ENCODE data around the gene ZFC3H1.

DNA sequence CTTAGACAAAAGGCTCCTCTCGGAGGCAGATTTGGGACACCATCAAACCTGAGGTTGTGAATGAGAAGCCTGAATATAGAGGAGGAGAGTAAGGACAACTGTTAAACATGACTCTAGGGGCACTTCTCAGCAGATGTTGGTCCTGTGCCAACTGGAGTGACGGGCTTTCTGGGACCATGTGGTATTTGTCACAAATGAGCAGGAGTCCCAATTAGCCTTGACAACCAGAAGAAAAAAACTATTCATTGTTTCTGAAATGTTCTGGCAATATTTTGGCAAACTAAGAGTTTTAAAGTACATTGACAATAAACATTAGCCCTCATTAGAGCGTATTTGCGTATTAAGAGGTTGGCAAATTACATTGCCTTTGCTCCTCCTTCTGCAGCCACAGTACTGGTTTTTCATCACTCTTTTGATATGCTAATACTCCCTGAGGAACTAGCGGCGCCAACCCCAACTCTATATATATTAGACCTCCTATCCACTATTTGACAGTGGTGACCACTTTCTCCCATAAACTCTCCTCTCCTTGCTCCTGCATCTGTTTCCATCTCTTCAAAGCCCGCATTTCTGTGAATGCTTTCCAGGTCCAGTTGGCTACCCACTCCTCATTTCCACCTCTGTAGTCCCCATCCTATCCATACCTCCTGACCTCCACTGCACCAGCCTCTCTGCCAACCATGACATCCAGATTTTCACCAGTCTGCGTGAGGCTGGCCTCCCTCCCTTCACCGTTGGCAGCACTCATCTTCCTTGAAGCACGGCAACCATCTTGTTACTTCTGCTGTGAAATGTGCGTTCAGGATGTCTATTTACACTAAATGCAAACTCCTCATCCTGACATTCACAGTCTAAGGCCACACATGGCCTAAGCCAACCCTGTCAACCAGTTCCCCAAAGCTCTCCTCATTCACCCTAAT lies 100.7 kb downstream of the ZFC3H1 start:
- TF ChIP-seq, protein P1, sequence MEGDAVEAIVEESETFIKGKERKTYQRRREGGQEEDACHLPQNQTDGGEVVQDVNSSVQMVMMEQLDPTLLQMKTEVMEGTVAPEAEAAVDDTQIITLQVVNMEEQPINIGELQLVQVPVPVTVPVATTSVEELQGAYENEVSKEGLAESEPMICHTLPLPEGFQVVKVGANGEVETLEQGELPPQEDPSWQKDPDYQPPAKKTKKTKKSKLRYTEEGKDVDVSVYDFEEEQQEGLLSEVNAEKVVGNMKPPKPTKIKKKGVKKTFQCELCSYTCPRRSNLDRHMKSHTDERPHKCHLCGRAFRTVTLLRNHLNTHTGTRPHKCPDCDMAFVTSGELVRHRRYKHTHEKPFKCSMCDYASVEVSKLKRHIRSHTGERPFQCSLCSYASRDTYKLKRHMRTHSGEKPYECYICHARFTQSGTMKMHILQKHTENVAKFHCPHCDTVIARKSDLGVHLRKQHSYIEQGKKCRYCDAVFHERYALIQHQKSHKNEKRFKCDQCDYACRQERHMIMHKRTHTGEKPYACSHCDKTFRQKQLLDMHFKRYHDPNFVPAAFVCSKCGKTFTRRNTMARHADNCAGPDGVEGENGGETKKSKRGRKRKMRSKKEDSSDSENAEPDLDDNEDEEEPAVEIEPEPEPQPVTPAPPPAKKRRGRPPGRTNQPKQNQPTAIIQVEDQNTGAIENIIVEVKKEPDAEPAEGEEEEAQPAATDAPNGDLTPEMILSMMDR (IDR thresholded peaks at IDR 0.05; ENCODE audit: insufficient read depth, low read length), result no peak
- no peak for TF ChIP-seq SPI1 (IDR thresholded peaks at IDR 0.05; ENCODE audit: borderline replicate concordance, low read depth)

Measured in HL-60 (cell line).